ENCODE data around the gene IDH3G.
"Not testable (repeated sequence)": the region's sequence is repeated elsewhere in the genome, so short reads cannot be mapped to it uniquely, and the experiment has no call there.

IDH3G gene

GRCh38 chrX:153766871-153767673 is 27.1 kb downstream of the IDH3G start:
- Mint-ChIP-seq H3K4me3 (no peak overlapping the region), H3K4me1 (ENCODE audit: low read depth) (peaks cover 6% of the 10 kb centered on the region), H3K27ac (no peak overlapping the region)

GRCh38 chrX:153766098-153766817 is 27.9 kb downstream of the IDH3G start:
- H3K4me1 Mint-ChIP-seq (ENCODE audit: low read depth): peaks cover 6% of the 10 kb centered on the region
- no peaks in the 10 kb centered on the region for H3K9me3 Mint-ChIP-seq
- H3K36me3 Mint-ChIP-seq (ENCODE audit: low read depth): no peaks in the 10 kb centered on the region
- H3K27me3 Mint-ChIP-seq (ENCODE audit: low read depth): no peaks in the 10 kb centered on the region
- no peak overlapping the region for H3K4me3 Mint-ChIP-seq
- H3K27ac Mint-ChIP-seq: no peak overlapping the region

More at GRCh38 chrX:153766871-153767673, 27.1 kb downstream of the IDH3G start:
- Mint-ChIP-seq H3K27me3 (ENCODE audit: low read depth) (no peaks in the 10 kb centered on the region), H3K9me3 (no peaks in the 10 kb centered on the region), H3K36me3 (ENCODE audit: low read depth) (no peaks in the 10 kb centered on the region)

DNA sequence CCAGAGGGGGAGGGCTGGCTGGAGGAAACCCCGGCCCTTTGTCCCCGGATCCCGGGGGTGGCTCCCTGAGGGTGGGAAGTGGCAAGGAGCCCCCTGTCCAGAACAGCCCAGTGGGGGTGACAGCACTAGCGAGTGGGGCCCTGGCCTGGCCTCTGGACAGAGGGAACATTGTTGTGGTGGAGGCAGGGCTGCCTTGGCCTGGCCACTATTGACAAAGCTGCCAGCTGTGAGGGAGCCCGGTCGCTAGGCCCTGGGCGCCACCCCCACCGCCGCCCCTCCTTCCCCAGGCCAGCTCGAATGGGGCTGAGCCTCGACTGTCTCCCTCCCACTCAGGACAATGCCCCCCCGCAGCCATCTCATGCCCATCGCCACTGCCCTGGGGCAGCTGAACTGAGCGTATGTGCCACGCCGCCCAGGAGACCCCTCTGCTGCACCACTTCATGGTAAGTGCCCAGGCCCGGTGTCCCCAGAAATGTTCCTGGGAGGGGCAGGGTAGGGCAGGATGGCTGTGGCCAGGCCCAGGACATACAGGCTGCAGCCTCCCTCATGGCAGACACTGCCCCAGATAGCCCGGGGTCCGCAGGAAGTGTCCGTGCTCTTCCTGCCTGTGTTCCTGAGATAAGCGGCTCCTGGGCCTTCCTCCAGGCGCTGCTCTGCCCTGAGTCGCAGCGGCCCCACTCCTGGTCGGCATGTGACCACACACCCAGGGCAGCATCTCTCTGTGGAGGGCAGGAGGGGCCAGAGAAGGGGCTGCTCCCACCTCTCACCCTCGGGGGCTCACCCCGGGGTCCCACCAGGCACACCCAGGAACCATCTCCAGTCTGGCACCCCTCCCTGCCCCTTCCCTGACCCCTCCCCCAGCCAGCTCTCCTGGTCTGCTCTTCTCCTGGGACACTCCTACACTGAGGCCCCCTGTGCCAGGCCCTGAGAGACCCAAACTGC is 28.8 kb downstream of the IDH3G start:
- H3K36me3 Mint-ChIP-seq (ENCODE audit: low read depth): no peaks in the 10 kb centered on the region
- no peaks in the 10 kb centered on the region for H3K9me3 Mint-ChIP-seq
- peaks cover 6% of the 10 kb centered on the region for H3K4me1 Mint-ChIP-seq (ENCODE audit: low read depth)
- no peak overlapping the region for H3K27ac Mint-ChIP-seq
- H3K4me3 Mint-ChIP-seq: no peak overlapping the region
- H3K27me3 Mint-ChIP-seq (ENCODE audit: low read depth): no peaks in the 10 kb centered on the region

DNA sequence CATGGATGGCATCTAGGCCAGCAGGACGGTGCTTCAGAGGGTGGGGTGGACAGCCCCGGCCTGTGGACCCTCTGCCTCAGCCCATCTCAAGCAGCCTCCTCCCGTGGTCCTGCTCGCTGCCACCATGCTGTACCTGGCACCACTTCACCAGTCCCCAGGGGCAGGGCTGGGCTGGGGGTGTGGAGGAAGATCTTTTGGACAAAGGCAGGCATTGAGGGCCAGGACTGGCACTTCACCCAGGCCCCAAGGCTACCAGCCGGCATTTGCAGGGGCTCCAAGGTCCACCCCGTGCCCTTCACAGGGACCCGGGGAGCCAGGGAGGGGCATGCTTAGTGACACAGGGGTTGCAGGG is 29.4 kb downstream of the IDH3G start:
- no peaks in the 10 kb centered on the region for H3K9me3 Mint-ChIP-seq
- H3K4me1 Mint-ChIP-seq (ENCODE audit: low read depth): peaks cover 6% of the 10 kb centered on the region
- no peaks in the 10 kb centered on the region for H3K27me3 Mint-ChIP-seq (ENCODE audit: low read depth)
- H3K27ac Mint-ChIP-seq: no peak overlapping the region
- no peak overlapping the region for H3K4me3 Mint-ChIP-seq
- no peaks in the 10 kb centered on the region for H3K36me3 Mint-ChIP-seq (ENCODE audit: low read depth)

GRCh38 chrX:153763989-153764755 is 30.0 kb downstream of the IDH3G start, which contains the start of gene PLXNB3:
Gene PLXNB3 (plus strand): TSS chrX:153764249. CDS start chrX:153765536, 1,287 bp downstream.
- no peaks in the 10 kb centered on the region for H3K27me3 Mint-ChIP-seq (ENCODE audit: low read depth)
- no peak within 1 kb of the TSS for H3K27ac Mint-ChIP-seq
- no peaks in the 10 kb centered on the region for H3K36me3 Mint-ChIP-seq (ENCODE audit: low read depth)
- no peaks in the 10 kb centered on the region for H3K9me3 Mint-ChIP-seq
- peaks cover 6% of the 10 kb centered on the region for H3K4me1 Mint-ChIP-seq (ENCODE audit: low read depth)
- no peak within 1 kb of the TSS for H3K4me3 Mint-ChIP-seq

DNA sequence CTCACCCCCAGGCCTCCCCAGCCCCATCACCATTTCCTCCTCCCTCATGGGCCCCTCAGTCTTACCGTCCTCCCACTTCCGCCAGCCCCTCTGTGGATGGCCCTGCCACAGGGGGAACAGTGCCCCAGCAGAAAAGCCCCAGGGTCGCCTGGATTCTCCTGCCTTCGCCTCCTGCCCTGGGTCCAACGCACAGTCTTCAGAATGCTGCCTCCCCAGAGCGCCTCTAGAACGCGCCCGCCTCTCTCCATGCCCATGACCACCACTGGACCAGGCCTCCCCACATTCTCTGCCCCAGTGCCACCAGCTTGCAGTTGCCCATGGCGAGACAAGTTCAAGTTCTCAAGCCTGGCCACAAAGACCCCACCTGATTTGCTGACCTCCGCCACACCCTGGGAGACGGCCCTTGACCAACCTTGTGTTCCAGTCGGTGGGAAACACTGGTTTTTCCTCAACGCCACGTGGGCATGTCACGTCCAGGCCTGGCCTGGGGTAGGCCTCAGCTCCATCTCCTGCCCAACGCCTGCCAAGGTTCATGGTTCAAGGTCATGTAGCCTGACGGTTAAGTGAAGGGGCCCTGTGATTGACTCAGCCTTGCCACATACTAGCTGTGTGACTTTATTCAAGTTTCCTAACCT is 30.8 kb downstream of the IDH3G start:
- no peaks in the 10 kb centered on the region for H3K9me3 Mint-ChIP-seq
- H3K4me3 Mint-ChIP-seq: no peak overlapping the region
- no peaks in the 10 kb centered on the region for H3K36me3 Mint-ChIP-seq (ENCODE audit: low read depth)
- no peak overlapping the region for H3K27ac Mint-ChIP-seq
- no peaks in the 10 kb centered on the region for H3K27me3 Mint-ChIP-seq (ENCODE audit: low read depth)
- peaks cover 6% of the 10 kb centered on the region for H3K4me1 Mint-ChIP-seq (ENCODE audit: low read depth)

- Mint-ChIP-seq H3K4me1 (ENCODE audit: low read depth) (peaks cover 6% of the 10 kb centered on the region), H3K4me3 (no peak overlapping the region), H3K36me3 (ENCODE audit: low read depth) (no peaks in the 10 kb centered on the region), H3K9me3 (no peaks in the 10 kb centered on the region), H3K27me3 (ENCODE audit: low read depth) (no peaks in the 10 kb centered on the region), H3K27ac (no peak overlapping the region)
Measured at GRCh38 chrX:153762626-153763173, 31.5 kb downstream of the IDH3G start.

GRCh38 chrX:153761863-153762262 is 32.3 kb downstream of the IDH3G start:
- Mint-ChIP-seq H3K27me3 (ENCODE audit: low read depth) (no peaks in the 10 kb centered on the region), H3K4me1 (ENCODE audit: low read depth) (peaks cover 6% of the 10 kb centered on the region), H3K27ac (no peak overlapping the region), H3K4me3 (no peak overlapping the region), H3K9me3 (no peaks in the 10 kb centered on the region), H3K36me3 (ENCODE audit: low read depth) (no peaks in the 10 kb centered on the region)

GRCh38 chrX:153755136-153755535 is 39.0 kb downstream of the IDH3G start:
- Mint-ChIP-seq H3K36me3 (ENCODE audit: low read depth) (no peaks in the 10 kb centered on the region), H3K27ac (no peak overlapping the region), H3K9me3 (no peaks in the 10 kb centered on the region)

DNA sequence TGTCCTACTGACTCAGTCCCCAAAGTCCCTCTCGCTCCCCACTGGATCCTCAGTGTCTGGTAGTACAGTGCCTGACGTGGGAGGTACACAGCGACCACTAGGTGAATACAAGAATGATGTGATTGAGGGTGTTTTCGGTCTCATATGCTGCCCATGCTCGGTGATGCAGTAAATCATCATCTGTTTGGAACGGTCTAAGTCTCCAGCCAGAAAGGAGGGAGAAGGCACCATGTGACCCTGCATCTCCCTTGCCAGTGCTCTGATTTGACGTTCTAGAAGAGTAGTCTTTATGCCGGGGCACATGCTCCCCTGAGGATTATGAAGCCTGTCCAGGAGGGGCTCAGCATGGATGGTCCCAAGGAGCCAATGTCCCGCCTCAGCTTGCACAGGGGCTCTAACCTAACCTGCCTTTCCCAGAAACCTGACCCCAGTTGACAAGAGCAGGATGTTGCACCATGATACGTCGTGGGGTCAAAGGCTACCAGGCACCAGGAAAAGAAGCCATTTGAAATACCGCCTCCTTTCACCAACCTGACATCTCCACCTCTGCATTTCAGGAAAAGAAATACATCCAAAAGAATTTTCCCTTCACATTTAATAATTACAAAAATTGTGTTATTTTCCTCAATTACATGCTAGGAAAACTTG is 43.9 kb downstream of the IDH3G start:
- Mint-ChIP-seq H3K4me1 (ENCODE audit: low read depth) (peaks cover 3% of the 10 kb centered on the region), H3K36me3 (ENCODE audit: low read depth) (no peaks in the 10 kb centered on the region), H3K27ac (no peak overlapping the region), H3K27me3 (ENCODE audit: low read depth) (peaks cover 18% of the 10 kb centered on the region), H3K4me3 (no peak overlapping the region), H3K9me3 (no peaks in the 10 kb centered on the region)

More at GRCh38 chrX:153755136-153755535, 39.0 kb downstream of the IDH3G start:
- H3K4me3 Mint-ChIP-seq: no peak overlapping the region
- H3K4me1 Mint-ChIP-seq (ENCODE audit: low read depth): peaks cover 3% of the 10 kb centered on the region
- H3K27me3 Mint-ChIP-seq (ENCODE audit: low read depth): peaks cover 18% of the 10 kb centered on the region

GRCh38 chrX:153749017-153749416 is 45.2 kb downstream of the IDH3G start:
- peaks cover 18% of the 10 kb centered on the region for H3K27me3 Mint-ChIP-seq (ENCODE audit: low read depth)
- not testable (repeated sequence) for H3K9me3 Mint-ChIP-seq; H3K4me1 Mint-ChIP-seq (ENCODE audit: low read depth); H3K36me3 Mint-ChIP-seq (ENCODE audit: low read depth); H3K27ac Mint-ChIP-seq; H3K4me3 Mint-ChIP-seq

DNA sequence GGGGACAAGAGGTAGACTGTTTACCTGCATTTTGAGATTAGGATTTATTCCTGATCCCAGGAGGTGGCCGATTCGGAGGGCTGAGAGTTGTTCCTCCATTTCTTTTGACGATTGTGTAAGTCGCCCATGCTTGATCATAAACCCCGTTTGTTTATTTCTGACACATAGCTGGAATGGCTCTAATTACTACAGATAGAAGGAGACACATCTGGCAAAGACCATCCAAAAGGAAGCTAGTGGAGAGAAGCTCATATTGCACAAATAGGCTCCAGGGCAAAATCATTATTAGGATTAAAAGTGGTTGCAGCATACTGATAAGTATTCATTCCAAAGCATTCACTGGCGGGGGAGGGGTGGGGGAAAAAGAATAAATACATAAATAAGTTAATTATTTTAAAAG is 47.2 kb downstream of the IDH3G start:
- not testable (repeated sequence) for H3K4me1 Mint-ChIP-seq (ENCODE audit: low read depth); H3K9me3 Mint-ChIP-seq; H3K27ac Mint-ChIP-seq; H3K36me3 Mint-ChIP-seq (ENCODE audit: low read depth); H3K27me3 Mint-ChIP-seq (ENCODE audit: low read depth); H3K4me3 Mint-ChIP-seq

DNA sequence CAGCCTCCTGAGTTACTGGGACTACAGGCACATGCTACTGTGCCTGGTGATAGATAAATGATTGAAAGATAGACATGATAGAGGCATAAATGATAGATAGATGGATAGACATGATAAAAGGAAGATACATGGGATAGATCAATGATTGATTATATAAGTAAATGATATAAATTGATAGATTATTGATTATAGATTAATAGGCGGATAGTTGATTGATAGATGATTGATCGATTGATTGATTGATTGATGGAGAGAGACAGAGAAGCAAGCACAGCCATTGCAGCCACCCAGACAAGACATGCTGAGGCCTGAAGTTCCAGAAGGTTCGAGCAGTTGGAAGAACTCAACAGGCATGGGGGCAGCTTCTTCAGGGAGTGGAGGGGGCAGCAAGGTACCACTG is 47.8 kb downstream of the IDH3G start:
- H3K9me3 Mint-ChIP-seq: no peaks in the 10 kb centered on the region
- no peaks in the 10 kb centered on the region for H3K4me1 Mint-ChIP-seq (ENCODE audit: low read depth)
- no peak overlapping the region for H3K4me3 Mint-ChIP-seq
- H3K27me3 Mint-ChIP-seq (ENCODE audit: low read depth): peaks cover 9% of the 10 kb centered on the region
- H3K36me3 Mint-ChIP-seq (ENCODE audit: low read depth): no peaks in the 10 kb centered on the region
- H3K27ac Mint-ChIP-seq: no peak overlapping the region
